PFSK-1 (cell line): Measurements from ENCODE around the gene TPST1.

Source experiments
- FOXP2 ChIP-seq: optimal IDR thresholded peaks from 2 replicates; pipeline ENCODE3; 2011; ENCODE audit warnings: borderline replicate concordance, control low read depth, inconsistent platforms; ENCODE audit not compliant: insufficient read depth; ENCODE audit errors: extremely low read length, extremely low read depth
- POLR2AphosphoS5 ChIP-seq: IDR thresholded peaks from 2 replicates; pipeline ENCODE4 v1.6.1; 2012; ENCODE audit warnings: low read depth, mild to moderate bottlenecking, control low read depth, low read length, moderate library complexity
- SIN3A ChIP-seq: IDR thresholded peaks from 2 replicates; pipeline ENCODE4 v1.6.1; 2012; ENCODE audit warnings: mild to moderate bottlenecking, low read length, moderate library complexity, borderline replicate concordance; ENCODE audit not compliant: insufficient read depth
- TAF1 ChIP-seq: IDR thresholded peaks from 2 replicates; pipeline ENCODE4 v1.6.1; 2012; ENCODE audit warnings: low read length, control low read depth, borderline replicate concordance; ENCODE audit not compliant: insufficient read depth
- TF ChIP-seq, protein P1 (sequence below), 2 experiments: IDR thresholded peaks; 2 replicates each; pipeline versions ENCODE4 v1.6.1 to v1.8.0; 2011 to 2012; ENCODE audit warnings: low read depth in 2 of 2, low read length in 2 of 2, control low read depth in 1 of 2, inconsistent platforms in 1 of 2, mild to moderate bottlenecking in 1 of 2, moderate library complexity in 1 of 2; ENCODE audit not compliant: insufficient read depth in 1 of 2

Gene TPST1

DNA sequence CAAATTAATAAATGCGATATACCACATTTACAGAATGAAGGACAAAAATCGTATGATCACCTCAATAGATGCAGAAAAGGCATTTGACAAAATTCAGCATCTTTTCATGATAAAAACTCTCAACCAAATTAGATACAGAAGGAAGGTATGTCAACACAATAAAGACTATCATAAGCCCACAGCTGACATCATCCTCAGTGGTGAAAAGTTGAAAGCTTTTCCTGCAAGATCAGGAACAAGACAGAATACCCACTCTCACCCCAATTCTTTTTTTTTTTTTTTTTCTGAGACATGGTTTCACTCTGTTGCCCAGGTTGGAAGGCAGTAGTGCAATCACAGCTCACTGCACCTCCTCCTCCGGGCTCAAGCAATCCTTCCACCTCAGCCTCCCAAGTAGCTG is 67.2 kb downstream of the TPST1 start:
- no peak for TF ChIP-seq FOXP2
- TF ChIP-seq, protein P1, sequence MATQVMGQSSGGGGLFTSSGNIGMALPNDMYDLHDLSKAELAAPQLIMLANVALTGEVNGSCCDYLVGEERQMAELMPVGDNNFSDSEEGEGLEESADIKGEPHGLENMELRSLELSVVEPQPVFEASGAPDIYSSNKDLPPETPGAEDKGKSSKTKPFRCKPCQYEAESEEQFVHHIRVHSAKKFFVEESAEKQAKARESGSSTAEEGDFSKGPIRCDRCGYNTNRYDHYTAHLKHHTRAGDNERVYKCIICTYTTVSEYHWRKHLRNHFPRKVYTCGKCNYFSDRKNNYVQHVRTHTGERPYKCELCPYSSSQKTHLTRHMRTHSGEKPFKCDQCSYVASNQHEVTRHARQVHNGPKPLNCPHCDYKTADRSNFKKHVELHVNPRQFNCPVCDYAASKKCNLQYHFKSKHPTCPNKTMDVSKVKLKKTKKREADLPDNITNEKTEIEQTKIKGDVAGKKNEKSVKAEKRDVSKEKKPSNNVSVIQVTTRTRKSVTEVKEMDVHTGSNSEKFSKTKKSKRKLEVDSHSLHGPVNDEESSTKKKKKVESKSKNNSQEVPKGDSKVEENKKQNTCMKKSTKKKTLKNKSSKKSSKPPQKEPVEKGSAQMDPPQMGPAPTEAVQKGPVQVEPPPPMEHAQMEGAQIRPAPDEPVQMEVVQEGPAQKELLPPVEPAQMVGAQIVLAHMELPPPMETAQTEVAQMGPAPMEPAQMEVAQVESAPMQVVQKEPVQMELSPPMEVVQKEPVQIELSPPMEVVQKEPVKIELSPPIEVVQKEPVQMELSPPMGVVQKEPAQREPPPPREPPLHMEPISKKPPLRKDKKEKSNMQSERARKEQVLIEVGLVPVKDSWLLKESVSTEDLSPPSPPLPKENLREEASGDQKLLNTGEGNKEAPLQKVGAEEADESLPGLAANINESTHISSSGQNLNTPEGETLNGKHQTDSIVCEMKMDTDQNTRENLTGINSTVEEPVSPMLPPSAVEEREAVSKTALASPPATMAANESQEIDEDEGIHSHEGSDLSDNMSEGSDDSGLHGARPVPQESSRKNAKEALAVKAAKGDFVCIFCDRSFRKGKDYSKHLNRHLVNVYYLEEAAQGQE (IDR thresholded peaks at IDR 0.05; ENCODE audit: insufficient read depth in 1 of 2, low read depth in 2 of 2, low read length in 2 of 2), result no peak
- no peak for TF ChIP-seq SIN3A
- TF ChIP-seq POLR2AphosphoS5, result no peak
- no peak for TF ChIP-seq TAF1

DNA sequence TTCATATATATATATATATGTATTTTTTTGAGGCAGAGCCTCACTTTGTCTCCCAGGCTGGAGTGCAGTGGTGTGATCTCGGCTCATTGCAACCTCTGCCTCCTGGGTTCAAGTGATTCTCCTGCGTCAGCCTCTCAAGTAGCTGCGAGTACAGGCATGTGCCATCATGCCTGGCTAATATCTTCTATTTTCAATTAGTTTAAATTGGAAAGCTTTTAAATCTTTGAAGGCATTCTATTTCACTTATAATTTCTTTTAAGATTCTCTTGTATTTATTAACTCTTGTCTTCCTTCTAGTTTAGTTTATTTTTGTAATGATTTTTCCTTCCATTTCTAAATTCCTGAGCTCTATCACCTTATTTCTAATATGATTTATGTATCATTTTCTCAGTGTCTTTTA is 71.2 kb downstream of the TPST1 start:
- TF ChIP-seq POLR2AphosphoS5, result no peak
- no peak for TF ChIP-seq SIN3A
- TF ChIP-seq FOXP2, result no peak
- TF ChIP-seq, protein P1 (IDR thresholded peaks at IDR 0.05; ENCODE audit: insufficient read depth in 1 of 2, low read depth in 2 of 2, low read length in 2 of 2), result no peak
- TF ChIP-seq TAF1, result no peak

DNA sequence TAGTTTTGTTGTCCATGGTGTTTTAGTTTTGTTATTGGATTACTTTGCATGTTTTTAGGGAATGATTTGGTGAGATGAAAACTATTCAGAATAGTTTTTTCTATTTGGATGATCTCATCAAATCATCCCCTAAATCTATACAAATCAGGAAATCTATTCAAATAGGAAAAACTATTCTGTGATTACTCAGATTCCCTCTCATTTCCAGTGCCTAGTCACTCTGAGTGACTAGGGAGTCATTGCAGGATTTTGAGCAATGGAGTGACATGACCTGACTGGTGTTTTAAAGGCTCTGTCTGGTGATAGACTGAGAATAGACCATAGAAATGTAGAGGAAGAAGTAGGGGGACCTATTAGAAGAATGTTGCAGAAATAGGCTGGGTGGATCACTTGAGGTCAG is 72.4 kb downstream of the TPST1 start:
- TF ChIP-seq SIN3A, result no peak
- TF ChIP-seq POLR2AphosphoS5, result no peak
- TF ChIP-seq FOXP2, result no peak
- TF ChIP-seq TAF1, result no peak
- TF ChIP-seq, protein P1 (IDR thresholded peaks at IDR 0.05; ENCODE audit: insufficient read depth in 1 of 2, low read depth in 2 of 2, low read length in 2 of 2), result no peak

DNA sequence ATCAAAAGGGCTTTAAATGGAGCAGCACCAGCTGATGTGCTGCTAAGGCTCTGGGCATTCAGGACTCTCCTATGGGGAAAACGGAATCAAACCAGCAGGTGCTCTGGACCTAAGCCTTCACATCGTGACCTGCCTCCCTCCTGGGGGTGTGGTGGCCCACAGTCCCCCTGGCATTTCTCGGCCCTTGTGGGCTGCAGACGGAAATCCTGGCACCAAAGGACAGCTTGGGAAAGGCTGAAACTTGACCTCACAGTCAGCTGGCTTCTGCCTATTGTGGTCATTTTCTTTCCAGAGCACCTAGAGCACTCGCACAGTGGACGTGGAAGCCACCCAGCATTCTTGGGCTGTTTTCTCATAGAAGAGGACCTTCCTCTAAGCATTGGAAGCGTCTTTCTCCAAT is 74.8 kb downstream of the TPST1 start:
- TF ChIP-seq POLR2AphosphoS5, result no peak
- no peak for TF ChIP-seq TAF1
- TF ChIP-seq, protein P1 (IDR thresholded peaks at IDR 0.05; ENCODE audit: insufficient read depth in 1 of 2, low read depth in 2 of 2, low read length in 2 of 2), result no peak
- no peak for TF ChIP-seq FOXP2
- no peak for TF ChIP-seq SIN3A
